ENCODE data around the gene BMP8A. TPM values are rescaled to one million over a fixed set of nuclear protein-coding genes. Genes with fewer than 3 reads are reported as not detected.
"Not testable (repeated sequence)": the region's sequence is repeated elsewhere in the genome, so short reads cannot be mapped to it uniquely, and the experiment has no call there.

Gene BMP8A
- total RNA-seq, result under 1 TPM; 0.22 to 0.36 TPM

- Mint-ChIP-seq H3K9me3 (no peaks in the 10 kb centered on the region), H3K4me3 (peak within 1 kb of the TSS; percentile 52), H3K27me3 (peaks cover 29% of the 10 kb centered on the region), H3K4me1 (ENCODE audit: low read depth) (peaks cover 7% of the 10 kb centered on the region), H3K36me3 (ENCODE audit: low read depth) (peaks cover 3% of the 10 kb centered on the region), H3K27ac (no peak within 1 kb of the TSS)
- peak; percentile 74 for DNase-seq
- peak; percentile 89 for ATAC-seq
- ChIA-PET CTCF (interaction anchor here (1.1 kb wide), 1 partner anchor 47 kb away, joined by 3 read pairs; no protein-coding TSS in a partner anchor), POLR2A (no interaction called here)
- no peak for TF ChIP-seq CTCF (IDR thresholded peaks at IDR 0.05)
- intact Hi-C loops (cut with micrococcal nuclease), result no loop called here
These were observed at the start of gene BMP8A for GRCh38 chr1:39491146-39491921. Gene BMP8A (plus strand): TSS chr1:39491636. CDS start chr1:39491992, 356 bp downstream.

DNA sequence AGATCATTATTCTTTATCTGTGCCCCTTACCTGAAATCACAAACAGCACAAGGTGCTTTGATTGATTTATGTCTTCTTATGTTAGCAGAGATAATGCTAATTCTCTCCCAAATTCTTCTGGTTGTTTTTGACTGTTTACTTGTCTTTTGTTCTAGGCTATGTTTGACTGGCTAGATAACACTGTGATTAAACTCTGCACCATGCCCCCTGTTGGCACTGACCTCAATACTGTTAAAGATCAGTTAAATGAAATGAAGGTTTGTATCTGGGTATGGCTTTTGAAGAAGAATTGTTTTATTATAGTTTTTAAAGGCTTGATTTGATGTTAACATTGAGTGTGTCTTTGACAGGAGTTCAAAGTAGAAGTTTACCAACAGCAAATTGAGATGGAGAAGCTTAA is 49.6 kb upstream of the BMP8A start:
- Mint-ChIP-seq H3K9me3 (no peaks in the 10 kb centered on the region), H3K27me3 (no peaks in the 10 kb centered on the region), H3K4me3 (no peak overlapping the region), H3K4me1 (ENCODE audit: low read depth) (no peaks in the 10 kb centered on the region), H3K27ac (no peak overlapping the region), H3K36me3 (ENCODE audit: low read depth) (peaks cover 53% of the 10 kb centered on the region)
- ATAC-seq (no peak), DNase-seq (no peak)
- intact Hi-C loops (cut with micrococcal nuclease), result no loop called here
- CTCF ChIA-PET, result interaction anchor here (1.9 kb wide), 1 partner anchor 31 kb away, joined by 6 read pairs; no protein-coding TSS in a partner anchor
- no peak for TF ChIP-seq CTCF (IDR thresholded peaks at IDR 0.05)
- POLR2A ChIA-PET, result no interaction called here

GRCh38 chr1:39445573-39445972 is 45.9 kb upstream of the BMP8A start:
- Mint-ChIP-seq H3K9me3 (no peaks in the 10 kb centered on the region), H3K27ac (no peak overlapping the region), H3K4me1 (ENCODE audit: low read depth) (no peaks in the 10 kb centered on the region), H3K4me3 (no peak overlapping the region), H3K36me3 (ENCODE audit: low read depth) (peaks cover 58% of the 10 kb centered on the region), H3K27me3 (no peaks in the 10 kb centered on the region)
- ChIA-PET CTCF (no interaction called here), POLR2A (no interaction called here)
- DNase-seq, result no peak
- TF ChIP-seq CTCF (IDR thresholded peaks at IDR 0.05), result no peak
- no peak for ATAC-seq
- intact Hi-C loops (cut with micrococcal nuclease), result no loop called here

DNA sequence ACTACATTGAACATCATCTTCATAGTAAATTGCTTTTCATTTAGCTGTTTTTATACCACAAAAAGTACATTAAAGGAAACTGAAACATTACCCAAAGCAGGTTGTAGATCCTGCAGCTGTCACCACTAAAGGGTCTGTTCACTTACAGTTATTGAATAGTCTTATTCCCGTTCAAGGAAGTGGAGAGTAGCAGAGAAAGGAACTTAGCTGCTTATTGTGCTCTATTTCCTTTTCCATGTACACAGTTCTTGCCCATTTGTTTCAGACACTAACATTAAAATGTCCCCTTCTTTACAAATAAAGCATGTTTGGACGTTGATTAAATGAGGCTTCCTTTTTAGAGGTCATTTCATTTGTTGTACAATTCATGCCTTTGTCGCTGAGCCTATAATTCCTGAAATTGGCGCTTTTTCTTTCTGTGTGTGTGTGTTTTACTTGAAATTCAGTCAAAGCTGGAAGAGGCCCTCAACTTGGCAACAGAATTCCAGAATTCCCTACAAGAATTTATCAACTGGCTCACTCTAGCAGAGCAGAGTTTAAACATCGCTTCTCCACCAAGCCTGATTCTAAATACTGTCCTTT is 44.4 kb upstream of the BMP8A start:
- TF ChIP-seq CTCF (IDR thresholded peaks at IDR 0.05), result no peak
- ChIA-PET POLR2A (no interaction called here), CTCF (interaction anchor here (1.2 to 2.5 kb wide), 3 partner anchors 25 to 349 kb away, joined by 3 to 8 read pairs (median 4); no protein-coding TSS in a partner anchor)
- intact Hi-C loops (cut with micrococcal nuclease), result no loop called here
- no peak overlapping the region for H3K4me3 Mint-ChIP-seq
- no peak overlapping the region for H3K27ac Mint-ChIP-seq
- H3K36me3 Mint-ChIP-seq (ENCODE audit: low read depth), result peaks cover 56% of the 10 kb centered on the region
- H3K9me3 Mint-ChIP-seq, result no peaks in the 10 kb centered on the region
- no peaks in the 10 kb centered on the region for H3K4me1 Mint-ChIP-seq (ENCODE audit: low read depth)
- no peaks in the 10 kb centered on the region for H3K27me3 Mint-ChIP-seq
- ATAC-seq (no peak), DNase-seq (no peak)

DNA sequence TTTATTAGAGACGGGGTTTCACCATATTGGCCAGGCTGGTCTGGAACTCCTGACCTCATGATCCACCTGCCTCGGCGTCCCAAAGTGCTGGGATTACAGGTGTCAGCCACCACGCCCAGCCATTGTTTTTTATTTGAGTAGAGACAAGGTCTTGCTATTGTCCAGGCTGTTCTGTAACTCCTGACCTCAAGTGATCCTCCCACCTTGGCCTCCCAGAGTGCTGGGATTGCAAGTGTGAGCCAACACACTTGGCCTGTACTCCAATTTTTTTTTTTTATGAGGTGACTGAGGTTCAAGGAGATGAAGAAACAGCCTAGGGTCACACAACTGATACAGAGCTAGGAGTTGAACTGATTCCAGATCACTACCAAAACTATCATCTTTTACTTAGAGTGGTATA is 41.4 kb upstream of the BMP8A start:
- H3K4me1 Mint-ChIP-seq (ENCODE audit: low read depth); ATAC-seq; H3K27me3 Mint-ChIP-seq; CTCF ChIA-PET; H3K27ac Mint-ChIP-seq; POLR2A ChIA-PET; intact Hi-C loops (cut with micrococcal nuclease); H3K9me3 Mint-ChIP-seq; DNase-seq; H3K4me3 Mint-ChIP-seq: not testable (repeated sequence)
- H3K36me3 Mint-ChIP-seq (ENCODE audit: low read depth), result peaks cover 53% of the 10 kb centered on the region

All from activated CD8-positive, alpha-beta T cell treated with anti-CD3 and anti-CD28 coated beads for 36 hours (primary cell).